ENCODE measurements around the gene EPB41L4A.

EPB41L4A gene

GRCh38 chr5:112304743-112305142, 114.3 kb downstream of the EPB41L4A start:
- no peak for DNase-seq

GRCh38 chr5:112303685-112304084, 115.4 kb downstream of the EPB41L4A start:
- no peak for DNase-seq

DNA sequence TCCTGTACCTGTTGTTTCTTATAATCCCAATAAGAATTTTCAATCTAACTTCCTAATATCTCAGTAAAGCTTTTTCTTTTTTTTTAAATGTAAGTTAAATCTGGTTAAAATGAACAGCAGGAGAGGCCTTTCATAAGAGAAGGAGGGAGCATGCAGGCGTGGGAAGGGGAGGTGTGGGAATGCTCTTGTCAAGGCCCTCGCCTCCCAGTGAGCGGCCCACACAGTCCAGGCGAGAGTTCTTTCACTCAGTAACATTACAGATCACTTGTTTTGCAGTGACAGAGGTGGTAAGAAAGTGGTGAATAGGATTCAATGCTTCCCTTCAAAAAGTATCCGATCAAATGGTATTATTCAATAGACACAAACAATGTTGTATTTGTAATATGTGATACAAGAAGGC, 125.0 kb downstream of the EPB41L4A start:
- no peak for DNase-seq

GRCh38 chr5:112293587-112293986, 125.5 kb downstream of the EPB41L4A start:
- DNase-seq: no peak

DNA sequence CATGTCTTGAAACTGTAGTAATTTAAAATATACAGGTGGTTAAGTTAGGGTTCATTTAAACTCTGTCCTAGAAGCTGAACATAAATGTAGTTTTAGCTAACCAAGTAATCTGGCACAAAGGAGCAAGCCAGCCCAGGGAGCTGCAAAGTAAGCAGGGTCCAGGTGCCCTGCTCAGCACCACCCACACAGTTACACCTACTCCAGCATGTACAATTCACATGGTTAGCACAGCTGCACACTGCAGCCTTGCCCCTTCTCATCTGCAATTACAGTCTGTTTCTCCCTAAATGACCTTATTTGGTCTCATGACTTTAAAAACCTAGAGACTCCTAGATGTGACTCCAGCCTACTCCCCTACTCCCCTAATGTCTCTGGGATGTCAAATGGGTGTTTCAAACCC, 128.4 kb downstream of the EPB41L4A start:
- DNase-seq: no peak

DNA sequence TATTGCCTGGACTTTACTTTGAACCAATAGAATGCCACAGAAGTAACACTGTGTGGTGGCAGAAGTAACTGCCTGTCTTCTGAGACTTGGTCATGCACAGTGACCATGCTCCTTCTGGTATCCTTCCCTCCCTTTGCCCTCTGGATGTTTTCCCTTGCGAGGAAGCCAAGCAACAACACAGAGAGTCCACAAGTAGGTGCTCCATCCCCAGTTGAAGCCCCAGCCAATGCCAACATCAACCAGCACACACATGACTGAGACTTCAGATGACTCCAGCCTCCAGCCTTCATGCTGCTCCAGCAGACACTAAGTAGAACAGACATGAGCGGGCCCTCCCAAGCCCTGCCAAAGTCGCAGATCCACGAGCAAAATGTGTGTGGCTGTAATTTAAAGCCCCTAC, 129.6 kb downstream of the EPB41L4A start:
- no peak for DNase-seq

DNA sequence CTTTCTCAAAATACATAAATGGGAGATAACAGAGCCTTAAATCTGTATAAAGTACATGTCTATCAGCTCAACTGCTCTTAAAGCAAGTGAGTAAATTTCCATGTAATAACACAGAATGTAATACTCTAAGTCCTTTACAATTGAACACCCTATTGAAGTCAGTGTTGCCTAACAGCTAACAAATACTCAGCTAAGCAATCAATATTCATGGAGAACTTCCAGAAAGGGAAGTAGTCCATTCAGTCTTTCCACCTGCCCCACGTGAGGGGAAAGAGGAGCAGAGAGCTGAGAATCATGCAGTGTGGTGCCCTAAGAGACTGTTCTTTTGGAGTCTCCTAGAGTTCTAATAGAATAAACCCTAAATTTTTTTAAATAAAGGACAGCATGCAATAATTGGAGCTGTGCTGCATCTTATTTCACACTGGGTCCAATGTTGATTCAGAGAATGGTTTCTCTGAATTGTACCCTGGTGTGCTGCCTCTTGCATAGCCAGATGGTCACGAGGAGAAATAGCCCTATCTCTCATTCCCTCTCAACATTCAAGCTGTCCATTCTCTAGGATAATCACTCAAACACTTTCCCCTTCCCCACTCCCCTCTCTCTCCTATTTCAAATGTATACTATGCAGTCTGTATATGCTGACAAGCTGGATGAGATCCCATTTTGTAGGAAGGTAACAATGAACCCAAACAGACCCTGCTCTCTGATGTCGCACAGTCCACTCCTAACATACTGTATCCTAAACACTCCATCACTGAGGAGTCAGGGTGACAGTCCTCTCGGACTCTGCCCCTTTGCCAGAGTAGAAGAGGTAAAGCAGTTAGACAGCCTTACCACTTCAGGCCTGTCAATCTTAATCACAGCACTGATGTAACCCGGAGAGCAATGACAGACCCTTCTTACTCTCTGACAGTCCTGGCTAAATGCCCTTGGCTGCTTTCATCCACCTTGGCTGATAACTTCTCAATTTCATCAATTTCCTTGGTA, 134.8 kb downstream of the EPB41L4A start:
- no peak for DNase-seq

- DNase-seq: no peak
Observed at GRCh38 chr5:112283034-112283582, 136.0 kb downstream of the EPB41L4A start.

DNA sequence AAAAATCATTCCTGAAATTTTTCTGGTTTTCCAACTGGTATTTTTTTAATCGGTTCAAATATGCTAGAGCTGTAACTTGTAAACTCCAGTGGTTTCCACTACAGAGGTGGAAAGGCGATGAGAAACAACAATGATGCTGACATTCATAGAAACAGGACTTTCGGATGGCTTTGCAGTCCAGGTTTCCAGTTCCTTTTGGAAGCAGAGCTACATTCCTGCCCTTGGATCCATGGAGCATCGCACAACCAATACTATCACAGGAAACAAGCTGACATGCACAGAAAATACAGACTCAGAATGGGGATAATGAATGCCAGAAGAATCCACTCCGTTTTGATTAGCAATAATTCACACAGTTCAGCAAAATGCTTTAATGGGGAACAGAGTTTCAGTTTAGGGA, 140.0 kb downstream of the EPB41L4A start:
- no peak for DNase-seq

GRCh38 chr5:112276991-112277390, 142.1 kb downstream of the EPB41L4A start:
- DNase-seq: no peak

DNA sequence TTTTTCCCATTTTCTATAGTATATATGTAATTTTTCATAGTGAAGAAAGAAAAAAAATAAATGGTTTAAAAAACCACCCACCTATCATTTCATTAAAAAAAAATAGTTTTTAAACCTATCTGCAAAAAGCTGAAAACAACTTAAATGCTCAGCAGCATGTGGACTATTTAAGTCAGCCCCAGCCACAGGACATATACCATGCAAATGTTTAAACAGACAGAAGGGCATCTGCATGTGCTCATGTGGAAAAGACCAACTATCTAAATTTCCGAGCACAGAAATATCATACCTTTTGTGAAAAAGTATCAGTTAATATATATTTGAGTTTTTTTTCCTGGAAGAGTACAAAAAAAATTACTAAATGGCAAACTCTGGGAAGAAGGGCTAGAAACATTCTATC, 143.4 kb downstream of the EPB41L4A start:
- no peak for DNase-seq

DNA sequence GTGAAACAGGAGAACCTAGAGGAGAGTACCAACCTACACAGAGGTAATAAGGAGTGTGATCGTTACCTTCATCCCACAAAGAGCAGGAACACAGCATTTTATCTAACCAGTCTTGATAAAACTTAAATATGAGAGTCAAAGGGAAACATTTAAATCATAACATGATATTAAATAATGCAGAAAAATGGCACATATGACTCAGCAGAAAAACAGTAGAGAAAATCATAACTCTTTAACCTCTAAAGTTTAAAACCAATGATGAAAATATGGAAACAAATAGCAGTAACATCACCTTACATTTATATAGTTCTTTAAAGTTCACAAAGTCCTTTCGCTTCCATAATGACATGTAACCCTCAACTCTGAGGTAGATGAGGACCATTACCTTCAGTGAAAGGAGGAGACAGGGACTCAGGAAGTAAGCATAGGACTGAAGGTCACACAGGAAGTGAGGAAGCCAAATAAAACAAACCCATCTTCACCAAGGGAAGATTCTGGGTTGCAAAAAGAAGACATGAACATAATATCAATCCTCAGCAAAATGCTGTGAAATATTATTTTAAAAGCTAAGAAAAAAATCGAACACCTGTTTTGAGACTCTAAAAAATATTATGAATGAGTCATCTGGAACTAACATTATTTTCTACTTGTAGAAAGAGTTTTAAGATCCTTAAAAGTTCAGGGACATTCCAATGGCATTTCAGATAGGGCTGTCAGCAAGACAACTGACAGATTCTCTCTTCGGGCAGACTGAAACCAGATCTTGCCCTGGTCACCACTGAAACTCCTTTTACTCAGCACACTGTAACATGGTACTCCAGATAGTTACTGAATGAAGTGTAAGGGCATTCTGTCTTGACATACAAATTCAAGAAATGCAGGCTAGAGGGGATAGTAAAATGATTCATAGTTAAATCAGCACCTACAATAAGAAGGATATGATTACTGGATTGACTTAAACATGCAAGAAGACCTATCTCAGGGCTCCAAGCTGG, 148.5 kb downstream of the EPB41L4A start:
- no peak for DNase-seq

DNA sequence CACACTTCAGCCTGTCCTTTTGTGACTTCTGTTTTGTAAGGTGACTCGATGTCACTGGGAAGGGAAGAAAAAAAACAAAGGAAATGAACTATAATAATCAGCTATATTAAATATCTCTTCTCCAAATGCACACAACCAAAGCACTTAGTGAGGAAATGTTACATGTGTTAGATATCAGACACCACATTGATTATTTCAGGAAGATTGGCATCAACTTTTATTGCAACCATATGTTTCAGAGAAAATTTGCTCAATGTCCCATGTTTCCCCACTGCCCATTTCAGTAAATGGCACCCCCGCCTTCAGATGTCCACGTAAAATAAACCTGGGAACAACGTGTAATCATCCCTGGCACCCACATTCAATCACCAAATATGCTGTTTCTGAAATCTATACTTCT, 151.8 kb downstream of the EPB41L4A start:
- no peak for DNase-seq

GRCh38 chr5:112264666-112265065, 154.4 kb downstream of the EPB41L4A start:
- DNase-seq: no peak

DNA sequence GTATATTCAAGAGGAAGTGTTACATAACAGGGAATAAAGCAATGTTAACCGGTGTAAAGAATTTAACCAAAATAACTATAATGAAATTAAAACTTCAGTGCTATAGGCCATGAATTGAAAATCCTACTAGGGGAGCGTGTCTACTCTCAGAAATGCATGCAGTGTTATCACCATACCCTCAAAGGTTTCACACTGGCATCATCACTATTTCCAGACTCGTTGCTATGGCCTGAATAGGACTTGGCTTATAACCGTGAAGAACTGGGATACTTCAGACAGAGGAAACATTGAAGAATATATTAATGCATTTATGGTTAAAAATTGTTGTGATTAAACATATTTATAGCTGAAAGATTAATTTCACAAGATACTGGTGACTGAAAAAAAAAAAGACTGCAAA, 154.9 kb downstream of the EPB41L4A start:
- DNase-seq: no peak

- DNase-seq: no peak
Observed at GRCh38 chr5:112263469-112263868, 155.6 kb downstream of the EPB41L4A start.

- no peak for DNase-seq
Observed at GRCh38 chr5:112258571-112258970, 160.5 kb downstream of the EPB41L4A start.

DNA sequence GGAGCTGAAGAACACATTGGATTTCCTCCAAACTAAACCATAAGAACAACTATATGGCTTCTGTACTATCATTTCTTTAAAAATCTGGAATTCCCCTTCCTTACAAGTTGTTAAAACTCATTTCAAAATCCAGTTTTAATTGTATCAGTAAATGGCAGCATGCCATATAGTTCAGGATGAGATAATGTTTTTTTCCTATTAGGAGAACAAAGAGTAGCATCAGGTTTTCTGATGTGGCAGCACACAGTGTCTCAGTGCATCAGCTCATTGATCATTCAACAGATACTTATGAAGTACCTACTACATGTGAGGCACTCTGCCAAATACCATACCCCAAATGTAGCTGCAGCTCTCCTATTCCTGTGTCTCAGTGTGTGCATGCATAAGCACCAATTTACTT, 161.1 kb downstream of the EPB41L4A start:
- DNase-seq: no peak

DNA sequence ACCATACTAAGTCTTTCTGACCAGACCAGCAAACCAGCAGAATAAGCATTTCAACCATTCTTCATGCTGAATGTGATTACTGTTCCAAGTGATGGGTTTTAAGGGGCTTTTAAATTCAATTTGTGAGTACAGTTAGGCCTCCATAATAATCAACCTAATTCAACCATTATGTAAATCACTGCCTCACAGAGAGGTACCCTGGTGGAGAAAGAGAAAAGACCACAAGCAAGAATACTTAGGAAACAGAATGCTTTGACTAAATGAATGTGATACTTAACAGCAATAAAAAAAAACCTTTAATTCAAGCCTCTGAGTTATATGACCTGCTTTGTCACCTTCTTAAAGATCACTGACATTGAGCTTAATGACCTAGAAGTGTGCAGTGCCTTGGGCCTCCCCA, 162.1 kb downstream of the EPB41L4A start:
- no peak for DNase-seq

- no peak for DNase-seq
Observed at GRCh38 chr5:112254303-112254702, 164.8 kb downstream of the EPB41L4A start.

DNA sequence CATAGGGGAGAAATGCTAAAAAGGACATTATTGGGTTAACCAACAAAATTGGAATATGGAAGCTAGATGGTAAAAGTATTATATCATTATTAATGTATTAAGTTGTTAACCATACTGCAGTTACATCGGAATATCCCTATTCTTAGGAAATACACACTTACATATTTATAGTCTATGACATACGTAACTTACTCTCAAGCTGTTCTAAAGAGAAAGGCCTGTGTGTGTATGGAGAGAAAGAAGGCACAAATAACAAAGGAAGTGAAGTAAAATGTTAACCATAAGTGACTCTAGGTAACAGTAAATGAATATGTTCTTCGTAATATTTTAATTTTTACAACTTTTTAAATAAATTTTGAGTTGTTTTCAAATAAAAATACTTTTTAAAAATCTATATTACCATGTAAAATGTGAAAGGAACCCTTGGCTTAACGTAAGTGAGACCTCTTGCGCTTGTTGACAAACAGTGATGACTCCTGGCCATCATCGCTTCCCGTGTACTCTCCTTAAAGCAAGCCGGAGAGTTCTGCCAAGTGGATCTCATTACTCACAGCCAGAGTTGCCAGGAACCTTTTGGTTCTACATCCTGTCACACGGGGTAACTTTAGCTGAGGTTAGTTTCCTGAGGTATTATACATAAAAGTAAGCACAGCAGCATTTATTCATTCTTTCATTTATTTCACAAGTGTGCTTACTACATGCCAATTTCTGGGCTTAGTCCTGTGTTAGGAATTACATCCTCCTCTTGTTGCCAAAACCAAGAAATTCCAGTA, 165.4 kb downstream of the EPB41L4A start:
- DNase-seq: no peak

DNA sequence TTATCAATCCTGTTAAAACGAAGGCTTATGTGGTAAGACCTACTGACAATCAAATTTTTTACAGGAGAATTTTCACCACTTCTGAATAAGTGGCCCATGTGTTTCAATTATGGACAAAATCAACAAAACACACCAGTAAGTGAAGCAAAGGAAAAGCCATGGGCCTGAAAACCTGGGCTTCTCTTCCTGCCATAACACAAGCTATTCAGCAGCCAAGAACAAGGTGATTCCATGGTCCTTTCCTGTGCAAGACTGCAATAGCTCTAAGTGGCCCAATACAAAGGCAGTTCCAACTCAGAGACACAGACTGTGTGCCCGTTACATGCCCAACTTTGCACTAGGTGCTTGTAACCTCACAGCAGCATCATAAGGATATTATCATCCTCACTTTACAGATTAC, 168.5 kb downstream of the EPB41L4A start:
- DNase-seq: no peak

Measured in stimulated activated naive CD4-positive, alpha-beta T cell treated with Interleukin-2 at 50 U/mL for 16 hours (primary cell).